GM21367 (cell line): ENCODE measurements around the gene SLC26A2.
A peak's percentile ranks its signal among the peaks of the same experiment; 100 is the strongest.

Experiments
- ATAC-seq: cut with Tn5 transposase; IDR thresholded peaks from one replicate; pipeline ENCODE4 v1.9.1; 2021; ENCODE audit not compliant: unreplicated experiment

The SLC26A2 gene

DNA sequence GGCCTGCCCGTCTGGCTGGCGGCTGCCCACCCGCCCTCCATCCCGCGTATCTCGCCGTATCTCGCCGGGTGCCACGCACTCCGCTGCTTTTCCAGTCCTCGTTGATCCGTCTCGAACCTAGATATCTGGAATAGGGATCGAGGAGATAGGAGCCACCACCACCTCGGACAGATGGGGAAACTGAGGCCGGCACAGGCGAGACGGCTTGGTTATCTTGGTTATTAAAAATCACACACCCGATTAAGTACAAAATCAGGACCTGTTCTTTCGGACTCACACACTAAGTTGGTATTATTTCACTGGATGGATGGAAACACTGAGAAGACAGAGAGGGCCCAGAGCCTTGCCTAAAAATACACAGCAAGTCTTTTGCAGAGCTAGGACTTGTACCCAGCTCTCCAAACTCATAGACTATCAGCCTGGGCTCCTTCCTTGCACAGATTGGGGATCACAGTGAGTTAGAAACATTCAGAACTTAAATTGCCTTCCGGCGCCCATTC is 678 bp downstream of the SLC26A2 start:
- ATAC-seq = no peak

DNA sequence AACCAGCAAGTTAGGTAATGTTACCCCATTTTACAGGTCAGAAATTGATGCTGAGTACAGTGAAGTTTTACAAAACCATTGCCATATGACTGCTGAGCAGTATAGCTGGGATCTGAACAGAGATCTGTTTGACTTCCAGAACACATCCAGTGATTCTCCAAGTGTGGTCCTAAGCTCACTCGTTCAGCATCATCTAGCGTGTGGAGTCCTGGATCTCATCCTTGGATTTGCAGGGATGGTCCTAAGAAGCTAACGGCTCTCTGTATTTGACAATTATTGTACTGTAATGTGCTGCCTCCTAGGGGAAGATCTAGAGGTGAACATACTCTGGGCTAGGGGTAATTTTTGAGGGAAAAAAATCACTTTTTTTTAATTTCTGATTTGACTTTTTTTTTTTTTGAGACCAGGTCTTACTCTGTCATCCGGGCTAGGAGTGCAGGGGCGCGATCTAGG is 1.4 kb downstream of the SLC26A2 start:
- no peak for ATAC-seq

DNA sequence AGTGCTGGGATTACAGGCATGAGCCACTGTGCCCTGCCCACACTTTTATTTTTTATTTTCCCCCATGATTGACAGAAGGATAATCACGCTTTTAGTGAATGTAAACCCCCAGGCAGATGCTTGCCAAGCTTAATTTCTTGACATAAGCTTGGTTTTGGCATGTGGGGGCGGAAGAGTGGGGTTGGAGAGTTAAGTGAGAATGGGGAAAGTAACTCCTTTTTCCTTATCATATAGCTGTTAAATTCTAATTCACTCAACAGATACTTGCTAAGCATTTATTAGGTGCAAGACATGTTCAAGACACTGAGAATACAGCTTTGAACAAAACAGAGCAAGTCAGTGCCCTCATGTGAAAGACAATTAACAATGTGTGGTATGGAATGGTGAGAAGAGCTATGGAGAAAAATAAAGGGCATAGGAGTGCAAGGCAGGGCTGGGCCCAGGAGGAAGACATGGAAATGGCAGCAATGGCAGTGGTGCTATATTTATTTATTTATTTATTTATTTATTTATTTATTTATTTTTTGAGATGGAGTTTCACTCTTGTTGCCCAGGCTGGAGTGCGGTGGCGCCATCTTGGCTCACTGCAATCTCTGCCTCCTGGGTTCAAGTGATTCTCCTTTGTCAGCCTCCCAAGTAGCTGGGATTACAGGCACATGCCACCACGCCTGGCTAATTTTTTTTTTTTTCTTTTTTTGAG is 2.2 kb downstream of the SLC26A2 start:
- ATAC-seq = no peak

DNA sequence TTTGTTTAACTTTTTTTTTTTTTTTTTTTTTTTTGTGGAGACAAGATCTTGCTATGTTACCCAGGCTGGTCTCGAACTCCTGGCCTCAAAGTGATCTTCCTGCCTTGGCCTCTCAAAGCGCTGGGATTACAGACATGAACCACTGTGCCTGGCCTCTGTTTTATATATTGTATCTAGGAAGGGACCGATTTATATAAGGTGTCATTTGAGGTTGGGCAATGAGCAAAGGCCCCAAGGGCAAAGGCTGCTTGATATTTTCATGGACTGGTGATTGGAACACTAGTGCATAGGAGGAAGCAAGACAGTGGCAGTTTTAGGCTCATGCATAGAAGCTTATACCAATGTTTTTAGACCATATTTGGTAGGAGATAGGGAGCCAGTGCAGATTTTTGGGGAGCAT is 3.2 kb downstream of the SLC26A2 start:
- no peak for ATAC-seq

DNA sequence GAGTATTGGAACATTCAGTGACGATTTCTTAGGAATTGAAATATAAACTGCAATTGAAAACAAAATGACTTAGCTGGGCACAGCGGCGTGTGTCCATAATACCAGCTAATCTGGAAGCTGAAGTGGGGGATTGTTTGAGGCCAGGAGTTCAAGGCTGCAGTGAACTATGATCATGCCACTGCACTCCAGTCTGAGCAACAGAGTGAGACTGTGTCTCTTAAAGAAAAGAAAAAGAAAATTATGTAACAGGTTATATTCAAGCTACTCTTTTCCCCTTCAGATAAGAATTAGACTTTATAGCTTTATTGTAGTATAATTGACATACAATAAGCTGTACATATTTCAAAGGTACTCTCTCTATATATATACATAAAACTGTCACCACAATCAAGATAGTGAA is 6.4 kb downstream of the SLC26A2 start:
- no peak for ATAC-seq

DNA sequence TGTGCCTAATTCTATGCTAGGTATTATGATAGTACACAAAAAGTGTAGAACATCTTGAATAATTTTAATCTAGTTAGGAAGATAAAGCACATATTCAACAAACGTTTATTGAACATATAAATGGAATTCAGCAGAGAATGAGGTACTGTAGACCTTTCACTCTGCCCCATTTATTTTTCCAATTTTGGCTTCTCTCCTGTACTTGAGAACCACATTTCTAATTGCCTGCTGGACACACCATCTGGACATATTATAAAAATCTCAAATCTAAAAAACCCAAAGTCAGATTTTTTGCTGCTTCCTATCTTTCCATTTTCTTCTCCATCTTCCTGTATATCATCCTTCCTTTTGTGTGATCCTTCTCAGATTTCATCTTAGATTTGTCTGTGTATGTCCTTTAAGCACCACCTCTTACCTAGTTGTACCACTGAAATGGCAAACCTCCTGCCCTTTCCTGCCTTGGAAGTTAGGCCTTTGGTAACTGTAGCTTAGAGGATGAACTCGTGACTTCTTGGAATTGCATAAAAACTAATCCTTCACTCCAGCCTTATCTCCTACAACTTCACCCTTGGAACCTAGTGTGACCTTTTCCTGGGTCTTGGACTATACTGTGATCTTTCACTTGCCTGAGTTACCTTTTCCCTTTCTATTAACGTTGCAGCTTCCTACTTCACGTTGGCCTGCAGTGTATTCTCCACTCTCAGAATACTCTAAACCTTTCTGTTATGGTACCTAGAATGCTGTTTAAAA is 8.8 kb downstream of the SLC26A2 start:
- no peak for ATAC-seq

DNA sequence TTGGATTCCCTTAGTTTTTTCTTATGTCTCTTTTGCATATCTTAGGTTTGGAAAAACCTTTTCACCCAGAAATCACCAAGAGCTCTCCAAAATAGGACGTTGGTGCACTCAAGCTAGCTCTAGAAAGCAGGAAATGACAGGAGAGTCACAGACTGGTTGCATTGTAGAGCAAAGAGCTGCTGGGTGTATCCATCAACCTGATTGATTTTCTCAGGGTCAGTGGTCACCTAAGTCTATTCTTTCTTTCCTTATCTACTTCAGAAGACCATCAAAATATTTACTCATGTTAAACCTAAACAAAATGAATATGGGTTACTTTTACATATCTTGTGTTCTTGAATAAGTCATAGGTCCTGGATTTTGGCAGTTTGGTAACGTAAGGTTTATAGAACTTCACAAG is 14.9 kb downstream of the SLC26A2 start:
- no peak for ATAC-seq

DNA sequence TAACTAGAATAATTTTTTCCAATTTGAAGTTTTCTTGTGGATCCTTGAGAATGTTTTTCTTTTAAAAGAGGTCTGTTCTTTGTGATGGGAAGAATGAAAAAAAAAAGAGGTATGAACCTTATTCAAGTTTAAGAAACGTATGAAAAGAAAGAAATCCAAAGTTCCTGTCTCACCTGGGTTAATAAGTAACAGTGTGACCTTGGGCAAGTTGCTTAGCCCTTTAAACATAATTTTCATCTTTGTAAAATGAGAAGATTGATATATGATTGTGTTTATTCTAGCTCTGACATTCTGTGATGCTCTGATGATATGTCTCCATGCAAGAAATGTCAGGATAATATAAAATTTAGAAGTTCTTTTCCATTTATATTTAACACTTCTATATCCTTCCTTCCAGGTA is 19.3 kb downstream of the SLC26A2 start:
- no peak for ATAC-seq

DNA sequence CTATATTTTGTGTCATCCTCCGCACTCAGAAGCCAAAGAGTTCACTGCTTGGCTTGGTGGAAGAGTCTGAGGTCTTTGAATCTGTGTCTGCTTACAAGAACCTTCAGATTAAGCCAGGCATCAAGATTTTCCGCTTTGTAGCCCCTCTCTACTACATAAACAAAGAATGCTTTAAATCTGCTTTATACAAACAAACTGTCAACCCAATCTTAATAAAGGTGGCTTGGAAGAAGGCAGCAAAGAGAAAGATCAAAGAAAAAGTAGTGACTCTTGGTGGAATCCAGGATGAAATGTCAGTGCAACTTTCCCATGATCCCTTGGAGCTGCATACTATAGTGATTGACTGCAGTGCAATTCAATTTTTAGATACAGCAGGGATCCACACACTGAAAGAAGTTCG is 20.6 kb downstream of the SLC26A2 start:
- no peak for ATAC-seq

DNA sequence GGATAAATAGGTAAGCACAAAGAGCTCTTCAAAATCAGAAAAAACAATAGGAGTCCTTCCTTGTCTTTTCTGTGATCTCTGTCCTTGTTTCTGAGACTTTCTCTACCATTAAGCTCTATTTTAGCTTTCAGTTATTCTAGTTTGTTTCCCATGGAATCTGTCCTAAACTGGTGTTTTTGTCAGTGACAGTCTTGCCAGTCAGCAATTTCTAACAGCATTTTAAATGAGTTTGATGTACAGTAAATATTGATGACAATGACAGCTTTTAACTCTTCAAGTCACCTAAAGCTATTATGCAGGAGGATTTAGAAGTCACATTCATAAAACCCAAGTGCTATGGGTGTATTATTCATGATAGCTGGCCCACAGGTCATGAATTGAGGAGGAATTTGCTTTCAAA is 21.9 kb downstream of the SLC26A2 start:
- no peak for ATAC-seq

DNA sequence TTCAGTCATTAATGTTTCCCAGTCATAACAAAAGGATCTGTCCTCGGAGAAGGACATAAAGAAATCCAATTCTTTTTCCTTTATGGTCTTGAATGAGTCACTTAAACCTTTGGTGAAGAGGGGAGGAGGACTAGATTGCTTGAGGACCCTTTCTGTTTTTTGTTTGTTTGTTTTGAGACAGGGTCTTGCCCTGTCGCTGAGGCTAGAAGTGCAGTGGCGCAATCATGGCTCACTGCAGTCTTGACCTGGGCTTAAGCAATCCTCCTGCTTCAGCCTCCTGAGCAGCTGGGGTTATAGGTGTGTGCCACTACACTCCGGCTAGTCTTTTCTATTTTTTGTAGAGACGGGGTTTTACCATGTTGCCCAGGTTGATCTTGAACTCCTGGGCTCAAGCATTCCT is 27.6 kb downstream of the SLC26A2 start:
- no peak for ATAC-seq

DNA sequence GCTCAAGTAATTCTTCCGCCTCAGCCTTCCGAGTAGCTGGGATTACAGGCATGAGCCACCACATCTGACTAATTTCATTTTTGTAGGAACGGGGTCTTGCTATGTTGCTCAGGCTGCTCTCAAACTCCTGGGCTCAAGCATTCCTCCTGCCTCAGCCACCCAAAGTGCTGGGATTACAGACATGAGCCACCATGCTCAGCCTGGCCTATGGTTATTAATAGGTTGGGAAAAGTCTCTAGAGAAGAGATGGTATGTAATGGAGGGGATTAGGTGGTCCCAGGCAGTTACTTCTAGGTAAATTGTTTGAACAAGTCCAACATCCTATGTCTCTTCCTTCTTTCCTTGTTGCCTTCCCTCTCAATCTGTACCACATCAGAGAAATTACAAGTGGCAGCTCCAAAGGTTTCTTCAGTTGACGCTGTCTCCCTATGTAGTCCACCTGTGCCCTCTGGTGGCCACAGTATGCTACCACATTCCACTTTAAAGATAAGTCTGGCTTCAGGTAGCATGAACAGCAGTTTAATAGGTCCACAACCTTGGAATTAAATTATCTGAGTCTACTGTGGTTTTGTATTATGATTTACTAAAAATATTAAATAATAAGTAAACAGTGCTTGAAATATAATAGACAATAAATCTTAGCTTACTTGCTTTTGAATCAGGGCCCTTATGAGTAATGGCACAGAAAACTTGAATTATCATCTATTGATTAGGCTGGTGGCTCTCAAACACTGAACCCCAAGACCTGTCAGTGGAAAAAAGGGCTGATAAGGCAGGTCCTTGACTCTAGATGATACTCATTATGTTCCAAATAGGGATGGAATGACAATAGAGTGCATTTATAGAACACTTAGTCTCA is 30.2 kb downstream of the SLC26A2 start:
- ATAC-seq = peak; percentile 71

DNA sequence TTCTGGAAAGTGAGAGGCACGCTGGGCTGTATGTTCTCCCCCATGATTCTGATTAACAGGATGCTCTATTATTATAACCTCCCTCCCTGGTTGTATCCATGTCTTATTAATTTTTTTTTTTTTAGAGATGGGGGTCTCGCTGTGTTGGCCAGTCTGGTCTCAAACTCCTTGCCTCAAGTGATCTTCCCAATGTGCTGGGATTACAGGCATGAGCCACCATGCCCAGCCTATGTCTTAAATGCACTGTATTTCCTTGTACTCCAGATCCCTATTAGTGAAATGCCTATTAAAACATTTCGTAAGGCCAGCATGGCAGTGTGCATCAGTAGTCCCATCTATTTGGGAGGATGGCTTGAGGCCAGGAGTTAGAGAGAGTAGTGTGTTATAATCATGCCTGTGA is 32.9 kb downstream of the SLC26A2 start:
- ATAC-seq = no peak

DNA sequence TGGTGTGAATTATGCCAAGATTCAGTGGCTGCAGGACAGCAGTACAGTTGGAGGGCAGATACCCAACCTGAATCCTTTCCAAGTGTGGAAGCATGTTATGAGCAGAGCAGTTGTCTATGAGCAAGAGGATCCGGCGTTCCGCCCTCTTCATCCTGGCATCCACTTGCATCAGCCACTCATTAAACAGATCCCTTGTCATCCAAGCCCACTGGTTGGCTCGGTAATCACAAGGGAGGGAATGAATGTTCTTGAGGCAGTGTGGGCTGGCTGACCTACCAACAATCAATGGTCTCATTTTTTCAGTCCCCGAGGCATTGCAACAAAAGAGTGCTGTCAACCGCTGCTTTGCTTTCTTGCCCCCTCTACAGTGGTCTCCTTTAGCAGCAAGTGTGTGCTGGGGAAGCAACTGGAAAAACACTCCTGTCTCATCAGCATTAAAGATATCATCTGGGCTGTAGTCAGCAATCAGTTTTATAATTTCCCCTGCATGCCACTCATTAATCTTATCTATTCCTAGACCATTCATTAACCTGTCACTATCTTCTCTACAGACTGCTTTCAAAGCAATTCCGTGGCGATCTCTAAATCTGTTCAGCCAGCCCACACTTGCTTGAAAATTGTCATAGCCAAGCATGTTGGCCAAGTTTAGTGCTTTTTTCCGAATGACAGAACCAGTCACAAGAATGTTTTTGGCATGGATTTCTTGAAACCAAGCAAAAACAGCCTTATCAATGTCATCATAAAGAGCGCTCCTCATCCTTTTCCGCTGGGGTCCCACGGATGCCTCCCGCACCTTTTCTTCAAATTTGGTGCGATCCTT is 35.0 kb downstream of the SLC26A2 start:
- no peak for ATAC-seq

DNA sequence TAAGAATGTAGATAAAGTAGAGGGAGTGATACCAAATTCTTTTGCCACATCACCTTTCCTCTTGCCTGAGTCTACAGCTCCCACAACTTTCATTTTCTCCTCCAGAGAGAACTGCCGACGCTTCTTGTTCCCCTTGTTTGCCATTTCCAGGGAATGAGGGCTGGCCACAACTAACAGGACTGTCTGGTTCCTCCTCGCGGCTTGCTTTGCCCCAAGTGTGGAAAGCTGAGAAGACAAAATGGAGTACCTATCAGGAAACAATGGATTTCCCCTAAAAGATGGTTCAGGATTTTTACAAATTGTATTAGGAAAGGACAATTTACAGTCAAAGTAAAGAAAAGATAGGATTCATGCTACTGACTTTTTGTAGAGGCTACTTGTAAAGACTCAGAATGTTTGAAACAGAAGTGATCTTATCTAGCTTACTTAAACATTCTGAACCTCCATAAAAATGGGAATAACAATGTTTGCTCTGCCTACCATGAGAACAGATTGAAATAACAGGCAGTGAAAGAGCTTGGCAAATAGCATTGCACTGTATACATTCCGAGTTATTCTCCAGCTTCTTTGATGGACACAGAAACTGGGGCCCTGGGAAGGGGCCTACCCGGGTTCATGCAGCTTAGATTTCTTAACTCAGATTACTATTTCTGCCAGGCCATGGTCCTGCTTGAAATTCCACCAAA is 35.8 kb downstream of the SLC26A2 start:
- ATAC-seq = no peak

DNA sequence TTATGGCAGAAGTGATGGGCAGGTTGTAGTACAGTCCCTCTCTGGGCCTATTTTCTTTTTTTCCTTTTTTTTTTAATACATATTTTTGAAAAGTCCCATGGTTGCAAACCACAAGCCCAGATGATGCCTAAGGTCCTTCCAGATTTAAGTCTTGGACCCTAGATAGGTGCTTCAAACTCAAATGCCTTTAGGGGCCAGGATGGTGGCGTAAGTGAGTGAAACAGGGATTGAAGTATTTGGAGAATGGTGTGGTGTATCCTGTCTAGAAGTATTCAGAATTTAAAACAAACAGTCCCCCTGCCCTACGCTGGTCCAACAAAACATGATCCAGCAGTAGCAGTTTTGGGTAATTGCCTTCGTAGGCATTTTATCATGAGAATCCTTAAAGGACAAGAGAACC is 37.7 kb downstream of the SLC26A2 start:
- ATAC-seq = no peak

DNA sequence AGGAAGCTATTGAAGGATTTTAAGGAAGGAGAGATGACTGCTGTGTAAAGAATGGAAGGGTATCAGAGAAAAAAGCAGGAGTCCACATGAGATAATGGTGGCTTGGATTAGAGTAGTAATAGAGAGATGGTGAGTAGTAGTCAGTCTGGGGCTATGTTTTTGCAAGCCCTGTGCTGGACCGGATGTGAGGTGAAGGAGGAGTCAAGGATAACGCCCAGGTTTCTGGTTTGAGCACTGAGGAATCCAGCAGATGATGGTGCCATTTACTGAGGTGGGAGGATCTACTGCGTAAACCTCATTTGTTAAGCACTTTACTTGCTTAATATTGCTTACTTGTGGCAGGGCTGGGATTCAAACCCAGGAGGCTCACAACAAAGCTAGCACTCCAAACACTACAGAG is 38.8 kb downstream of the SLC26A2 start:
- ATAC-seq = no peak

DNA sequence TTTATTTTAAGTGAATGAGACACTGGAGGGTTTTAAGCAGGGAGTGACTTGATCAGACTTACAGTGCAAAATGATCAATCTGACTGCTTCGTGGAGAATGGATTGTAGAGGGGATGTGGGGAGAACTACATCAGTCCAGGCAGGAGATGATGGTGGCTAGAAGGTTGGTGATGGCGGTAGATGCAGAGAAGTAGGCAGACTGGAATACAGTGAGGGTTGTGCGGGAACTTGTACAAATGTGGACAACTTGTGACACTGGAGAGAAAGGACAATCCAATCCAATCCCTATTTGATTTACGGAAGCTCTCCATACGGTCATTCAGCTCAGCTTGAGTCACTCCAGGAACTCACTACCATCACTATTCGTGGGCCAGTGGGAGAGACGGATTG is 39.3 kb downstream of the SLC26A2 start:
- ATAC-seq = no peak

DNA sequence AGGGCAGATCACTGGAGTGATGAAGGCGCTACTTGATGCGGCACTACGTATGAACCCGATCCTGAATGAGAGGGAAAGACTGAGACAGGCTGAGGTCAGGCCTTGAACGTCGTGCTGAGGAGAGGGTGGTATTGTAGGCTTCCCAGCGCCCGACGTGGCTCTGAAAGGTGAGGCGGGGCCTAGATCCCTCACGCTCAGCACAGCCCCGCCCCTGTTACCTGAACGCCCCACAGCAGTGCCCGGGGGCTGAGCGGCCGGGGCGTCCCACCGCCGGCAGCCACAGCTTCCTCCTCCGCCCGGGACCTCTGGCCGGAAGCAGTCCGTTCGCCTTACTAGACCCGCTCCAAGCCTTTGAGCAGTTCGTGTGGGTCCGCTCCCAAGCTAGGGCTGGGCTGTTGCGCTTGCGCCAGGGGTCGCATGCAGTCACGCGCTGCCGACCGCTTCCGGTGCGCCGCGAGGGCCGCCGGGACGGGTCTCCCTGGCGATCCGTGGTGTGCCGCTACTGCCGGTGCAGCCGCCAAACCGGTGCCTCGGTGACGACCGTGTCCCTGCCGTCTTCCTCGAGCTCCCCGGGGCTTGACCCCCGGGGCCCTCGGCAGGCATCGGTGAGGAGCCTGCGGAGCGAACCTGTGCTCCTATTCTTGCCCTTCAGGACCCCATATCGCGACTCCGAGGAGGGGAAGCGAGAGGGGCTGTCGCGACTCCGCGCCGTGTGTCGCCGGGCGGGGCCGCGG is 39.9 kb downstream of the SLC26A2 start, which contains the start of the genes HMGXB3 and TIGD6:
TSS of gene HMGXB3 (plus strand) at position 484 of the 734 bp plus-strand sequence. CDS start 4,114 bp downstream, outside the sequence.
TSS of gene TIGD6 (minus strand) at position 399 of the 734 bp plus-strand sequence. CDS start 4,306 bp downstream, outside the sequence.
- ATAC-seq = peak; percentile 84
